ENCODE results near the gene TMEM120B. TPM values are rescaled to one million over a fixed set of nuclear protein-coding genes. Genes with fewer than 3 reads are reported as not detected.
"Not testable (repeated sequence)": the region's sequence is repeated elsewhere in the genome, so short reads cannot be mapped to it uniquely, and the experiment has no call there.

Gene TMEM120B
- total and polyA plus RNA-seq, 9 donors: 10.2 to 28.1 (median 16.3) TPM

- H3K4me3 ChIP-seq (ENCODE audit: low read length): no peak overlapping the region
- H3K4me1 ChIP-seq (ENCODE audit: control insufficient read depth, insufficient read depth, low read length): no peaks in the 10 kb centered on the region
- H3K27ac ChIP-seq (ENCODE audit: low read length): no peak overlapping the region
- H3K36me3 ChIP-seq (ENCODE audit: control insufficient read depth, insufficient read depth, low read length): peaks cover 3% of the 10 kb centered on the region
- no peaks in the 10 kb centered on the region for H3K9me3 ChIP-seq (replicated peaks; ENCODE audit: control insufficient read depth, low read depth, low read length)
- H3K27me3 ChIP-seq (ENCODE audit: control insufficient read depth, insufficient read depth, low read length): no peaks in the 10 kb centered on the region
- 88% methylated on average over 6 of the region's 8 CpGs for WGBS (ENCODE audit: insufficient coverage)
- no peak for DNase-seq
These were observed 21.3 kb downstream of the TMEM120B start for GRCh38 chr12:121733849-121734248.

- no peak overlapping the region for H3K4me3 ChIP-seq (ENCODE audit: low read length)
- H3K27ac ChIP-seq (ENCODE audit: low read length): no peak overlapping the region
- peaks cover 3% of the 10 kb centered on the region for H3K36me3 ChIP-seq (ENCODE audit: control insufficient read depth, insufficient read depth, low read length)
- no peak for DNase-seq
- 89% methylated on average over 6 of the region's 9 CpGs for WGBS (ENCODE audit: insufficient coverage)
- no peaks in the 10 kb centered on the region for H3K4me1 ChIP-seq (ENCODE audit: control insufficient read depth, insufficient read depth, low read length)
- no peaks in the 10 kb centered on the region for H3K27me3 ChIP-seq (ENCODE audit: control insufficient read depth, insufficient read depth, low read length)
- no peaks in the 10 kb centered on the region for H3K9me3 ChIP-seq (replicated peaks; ENCODE audit: control insufficient read depth, low read depth, low read length)
These were observed 25.8 kb downstream of the TMEM120B start for GRCh38 chr12:121738340-121738858.

GRCh38 chr12:121740847-121741246, 28.3 kb downstream of the TMEM120B start:
- H3K36me3 ChIP-seq (ENCODE audit: control insufficient read depth, insufficient read depth, low read length): peaks cover 17% of the 10 kb centered on the region
- no peak overlapping the region for H3K27ac ChIP-seq (ENCODE audit: low read length)
- H3K27me3 ChIP-seq (ENCODE audit: control insufficient read depth, insufficient read depth, low read length): no peaks in the 10 kb centered on the region
- H3K4me1 ChIP-seq (ENCODE audit: control insufficient read depth, insufficient read depth, low read length): no peaks in the 10 kb centered on the region
- no CpG with 5 or more reads among the region's 4 CpGs for WGBS (ENCODE audit: insufficient coverage)
- H3K4me3 ChIP-seq (ENCODE audit: low read length): no peak overlapping the region
- DNase-seq: no peak
- no peaks in the 10 kb centered on the region for H3K9me3 ChIP-seq (replicated peaks; ENCODE audit: control insufficient read depth, low read depth, low read length)

GRCh38 chr12:121741743-121742142, 29.2 kb downstream of the TMEM120B start:
- DNase-seq: no peak
- H3K9me3 ChIP-seq (replicated peaks; ENCODE audit: control insufficient read depth, low read depth, low read length): no peaks in the 10 kb centered on the region
- no peak overlapping the region for H3K4me3 ChIP-seq (ENCODE audit: low read length)
- no peaks in the 10 kb centered on the region for H3K4me1 ChIP-seq (ENCODE audit: control insufficient read depth, insufficient read depth, low read length)
- H3K36me3 ChIP-seq (ENCODE audit: control insufficient read depth, insufficient read depth, low read length): peaks cover 17% of the 10 kb centered on the region
- no peak overlapping the region for H3K27ac ChIP-seq (ENCODE audit: low read length)
- H3K27me3 ChIP-seq (ENCODE audit: control insufficient read depth, insufficient read depth, low read length): no peaks in the 10 kb centered on the region
- 88% methylated on average over 4 of the region's 6 CpGs for WGBS (ENCODE audit: insufficient coverage)

GRCh38 chr12:121745545-121745944, 33.0 kb downstream of the TMEM120B start:
- 100% methylated on average over 2 of the region's 5 CpGs for WGBS (ENCODE audit: insufficient coverage)
- not testable (repeated sequence) for H3K4me3 ChIP-seq (ENCODE audit: low read length); H3K9me3 ChIP-seq (replicated peaks; ENCODE audit: control insufficient read depth, low read depth, low read length); DNase-seq; H3K27me3 ChIP-seq (ENCODE audit: control insufficient read depth, insufficient read depth, low read length); H3K27ac ChIP-seq (ENCODE audit: low read length); H3K4me1 ChIP-seq (ENCODE audit: control insufficient read depth, insufficient read depth, low read length)
- peaks cover 32% of the 10 kb centered on the region for H3K36me3 ChIP-seq (ENCODE audit: control insufficient read depth, insufficient read depth, low read length)

- H3K36me3 ChIP-seq (ENCODE audit: control insufficient read depth, insufficient read depth, low read length): peaks cover 47% of the 10 kb centered on the region
- H3K4me1 ChIP-seq (ENCODE audit: control insufficient read depth, insufficient read depth, low read length): no peaks in the 10 kb centered on the region
- H3K27me3 ChIP-seq (ENCODE audit: control insufficient read depth, insufficient read depth, low read length): no peaks in the 10 kb centered on the region
- no peak for DNase-seq
- no peak overlapping the region for H3K4me3 ChIP-seq (ENCODE audit: low read length)
- peak overlapping the region; percentile 8 for H3K27ac ChIP-seq (ENCODE audit: low read length)
- no peaks in the 10 kb centered on the region for H3K9me3 ChIP-seq (replicated peaks; ENCODE audit: control insufficient read depth, low read depth, low read length)
- no CpG with 5 or more reads among the region's 13 CpGs for WGBS (ENCODE audit: insufficient coverage)
These were observed 35.6 kb downstream of the TMEM120B start for GRCh38 chr12:121748218-121748570.

GRCh38 chr12:121748571-121749265, 36.2 kb downstream of the TMEM120B start:
- Histone ChIP-seq H3K4me1 (ENCODE audit: control insufficient read depth, insufficient read depth, low read length) (peaks cover 2% of the 10 kb centered on the region), H3K27ac (ENCODE audit: low read length) (peak overlapping the region; percentile 8), H3K4me3 (ENCODE audit: low read length) (no peak overlapping the region), H3K9me3 (replicated peaks; ENCODE audit: control insufficient read depth, low read depth, low read length) (no peaks in the 10 kb centered on the region), H3K36me3 (ENCODE audit: control insufficient read depth, insufficient read depth, low read length) (peaks cover 46% of the 10 kb centered on the region), H3K27me3 (ENCODE audit: control insufficient read depth, insufficient read depth, low read length) (no peaks in the 10 kb centered on the region)
- WGBS (ENCODE audit: insufficient coverage): 19% methylated on average over 6 of the region's 17 CpGs
- DNase-seq: peak; percentile 61

- no peak overlapping the region for H3K27ac ChIP-seq (ENCODE audit: low read length)
- peaks cover 46% of the 10 kb centered on the region for H3K36me3 ChIP-seq (ENCODE audit: control insufficient read depth, insufficient read depth, low read length)
- no peak for DNase-seq
- 65% methylated on average over 2 of the region's 10 CpGs for WGBS (ENCODE audit: insufficient coverage)
- peaks cover 8% of the 10 kb centered on the region for H3K4me1 ChIP-seq (ENCODE audit: control insufficient read depth, insufficient read depth, low read length)
- H3K9me3 ChIP-seq (replicated peaks; ENCODE audit: control insufficient read depth, low read depth, low read length): no peaks in the 10 kb centered on the region
- no peak overlapping the region for H3K4me3 ChIP-seq (ENCODE audit: low read length)
- H3K27me3 ChIP-seq (ENCODE audit: control insufficient read depth, insufficient read depth, low read length): no peaks in the 10 kb centered on the region
These were observed 36.7 kb downstream of the TMEM120B start for GRCh38 chr12:121749267-121749666.

- 86% methylated on average over 1 of the region's 1 CpG for WGBS (ENCODE audit: insufficient coverage)
- Histone ChIP-seq H3K27me3 (ENCODE audit: control insufficient read depth, insufficient read depth, low read length) (no peaks in the 10 kb centered on the region), H3K4me1 (ENCODE audit: control insufficient read depth, insufficient read depth, low read length) (peaks cover 12% of the 10 kb centered on the region), H3K27ac (ENCODE audit: low read length) (no peak overlapping the region), H3K36me3 (ENCODE audit: control insufficient read depth, insufficient read depth, low read length) (peaks cover 45% of the 10 kb centered on the region), H3K9me3 (replicated peaks; ENCODE audit: control insufficient read depth, low read depth, low read length) (no peaks in the 10 kb centered on the region), H3K4me3 (ENCODE audit: low read length) (no peak overlapping the region)
- no peak for DNase-seq
These were observed 38.0 kb downstream of the TMEM120B start for GRCh38 chr12:121750507-121750955.

- H3K27me3 ChIP-seq (ENCODE audit: control insufficient read depth, insufficient read depth, low read length): no peaks in the 10 kb centered on the region
- no peaks in the 10 kb centered on the region for H3K9me3 ChIP-seq (replicated peaks; ENCODE audit: control insufficient read depth, low read depth, low read length)
- WGBS (ENCODE audit: insufficient coverage): no CpG with 5 or more reads among the region's 1 CpG
- peaks cover 12% of the 10 kb centered on the region for H3K4me1 ChIP-seq (ENCODE audit: control insufficient read depth, insufficient read depth, low read length)
- no peak overlapping the region for H3K4me3 ChIP-seq (ENCODE audit: low read length)
- H3K36me3 ChIP-seq (ENCODE audit: control insufficient read depth, insufficient read depth, low read length): peaks cover 47% of the 10 kb centered on the region
- no peak overlapping the region for H3K27ac ChIP-seq (ENCODE audit: low read length)
- DNase-seq: no peak
These were observed 38.5 kb downstream of the TMEM120B start for GRCh38 chr12:121751034-121751433.

Data from muscle of leg (tissue), 11 donors.